Keratinocyte (primary cell): ENCODE data around the gene NARS2.

ENCODE experiments used
- CTCF ChIP-seq, 3 experiments: IDR thresholded peaks in 1 of 3; conservative IDR thresholded peaks in 1 of 3; optimal IDR thresholded peaks in 1 of 3; 2 replicates in 2 of 3; 3 replicates in 1 of 3; pipeline versions ENCODE3 to v1.5.1; 2011; ENCODE audit warnings: low read length in 3 of 3, mild to moderate bottlenecking in 3 of 3, moderate library complexity in 2 of 3, control low read depth in 1 of 3, inconsistent platforms in 1 of 3; ENCODE audit not compliant: insufficient read depth in 2 of 3; ENCODE audit errors: extremely low read depth in 1 of 3
- EZH2 ChIP-seq: IDR thresholded peaks from one replicate; pipeline ENCODE4 v1.6.1; 2012; ENCODE audit warnings: inconsistent platforms, mild to moderate bottlenecking, low read length, moderate library complexity

- TF ChIP-seq EZH2 (no peak), CTCF (optimal IDR thresholded peaks at IDR 0.05 in 1 of 3, IDR thresholded peaks at IDR 0.05 in 1 of 3, conservative IDR thresholded peaks at IDR 0.05 in 1 of 3; ENCODE audit: extremely low read depth in 1 of 3, insufficient read depth in 2 of 3, low read length in 3 of 3) (no peak)
These were observed 45.5 kb upstream of the NARS2 start for GRCh38 chr11:78620159-78620558.
